Esophagus muscularis mucosa (tissue), 4 donors: ENCODE data around the gene C1orf210. TPM values are rescaled to one million over a fixed set of nuclear protein-coding genes. Genes with fewer than 3 reads are reported as not detected.

Experiments
- DNase-seq: peaks from one replicate; pipeline ENCODE4 v3.0.0-alpha.2; 2017; ENCODE audit errors: extremely low spot score
- H3K27ac ChIP-seq, 4 donors: fragments of 200-600 bp; sonication (generic); replicated peaks in 1 of 4; 1 replicate in 3 of 4; 2 replicates in 1 of 4; pipeline ENCODE4 v1.5.1; 2016 to 2019; ENCODE audit warnings: mild to moderate bottlenecking in 1 of 4
- H3K27me3 ChIP-seq, 4 donors: fragments of 200-600 bp; sonication (generic); one replicate each; pipeline versions ENCODE4 v1.5.1 to v1.6.0; 2016 to 2019
- H3K36me3 ChIP-seq, 4 donors: fragments of 200-600 bp; sonication (generic); one replicate each; pipeline ENCODE4 v1.5.1; 2016 to 2019
- H3K4me1 ChIP-seq, 4 donors: fragments of 200-600 bp; sonication (generic); one replicate each; pipeline ENCODE4 v1.5.1; 2016 to 2019
- H3K4me3 ChIP-seq, 4 donors: fragments of 200-600 bp; sonication (generic); 1 replicate in 2 of 4; 2 replicates in 2 of 4; pipeline ENCODE4 v1.5.1; 2016 to 2019; ENCODE audit warnings: mild to moderate bottlenecking in 4 of 4, moderate library complexity in 1 of 4
- H3K9me3 ChIP-seq, 4 donors: fragments of 200-600 bp; sonication (generic); 1 replicate in 3 of 4; 2 replicates in 1 of 4; pipeline ENCODE4 v1.5.1; 2016 to 2019
- CTCF ChIP-seq, 3 experiments: fragments of 200-600 bp in 2 of 3; fragments of 450-650 bp in 1 of 3; sonication (generic) in 2 of 3; IDR thresholded peaks; one replicate each; pipeline ENCODE4 v1.5.1; 2017 to 2019; ENCODE audit warnings: antibody characterized with exemption in 3 of 3, mild to moderate bottlenecking in 2 of 3, moderate library complexity in 1 of 3
- EP300 ChIP-seq: sonication (generic); formaldehyde crosslinking; IDR thresholded peaks from one replicate; pipeline ENCODE4 v1.6.1; 2017; ENCODE audit warnings: antibody characterized with exemption
- POLR2A ChIP-seq: fragments of 450-650 bp; IDR thresholded peaks from one replicate; pipeline ENCODE4 v1.6.1; 2017; ENCODE audit warnings: antibody characterized with exemption, moderate library complexity, mild to moderate bottlenecking, low read depth
- POLR2AphosphoS5 ChIP-seq, 2 donors: sonication (generic); formaldehyde crosslinking; IDR thresholded peaks; one replicate each; pipeline ENCODE4 v1.6.1; 2017; ENCODE audit warnings: antibody characterized with exemption in 2 of 2
- WGBS: methylation state at CpG from one replicate; pipeline ENCODE4 v1.1.5; 2018; 5-methylcytosine and 5-hydroxymethylcytosine counted together
- intact Hi-C: fragments of 100-400 bp; cut with DNase I; formaldehyde crosslinking; loops from one replicate; pipeline ENCODE4 v1.15.1; 2023
- total RNA-seq, 4 donors: library from RNA; depleted of rRNA; stranded (reverse); fragments of >200 nt; gene quantifications; one replicate each; pipeline versions ENCODE4 v1.1.0 to v1.2.1, GENCODE V29; 2016

The C1orf210 gene
- total RNA-seq, 4 donors from 2014 or later = not detected

GRCh38 chr1:43312663-43313515 lies 27.5 kb upstream of the C1orf210 start:
- DNase-seq = no peak
- intact Hi-C loops = no loop called here
- H3K9me3 ChIP-seq = no peaks in the 10 kb centered on the region
- no peak for TF ChIP-seq EP300
- no peak for TF ChIP-seq CTCF (IDR thresholded peaks at IDR 0.05)
- no peak for TF ChIP-seq POLR2A
- TF ChIP-seq POLR2AphosphoS5 (IDR thresholded peaks at IDR 0.05) = no peak
- 92% methylated on average over 24 of the region's 24 CpGs for WGBS
- peaks cover 0 to 65% (median 8%) of the 10 kb centered on the region in 4 donors for H3K36me3 ChIP-seq
- no peak overlapping the region for H3K27ac ChIP-seq
- H3K4me3 ChIP-seq = no peak overlapping the region
- no peaks in the 10 kb centered on the region for H3K27me3 ChIP-seq
- no peaks in the 10 kb centered on the region for H3K4me1 ChIP-seq

- no peak for DNase-seq
- Histone ChIP-seq H3K27me3 (no peaks in the 10 kb centered on the region), H3K9me3 (no peaks in the 10 kb centered on the region), H3K4me1 (no peaks in the 10 kb centered on the region), H3K4me3 (no peak overlapping the region), H3K27ac (no peak overlapping the region), H3K36me3 (peaks cover 0 to 67% (median 8%) of the 10 kb centered on the region in 4 donors)
- WGBS = 84% methylated on average over 17 of the region's 19 CpGs
- intact Hi-C loops = no loop called here
- TF ChIP-seq POLR2A (no peak), CTCF (IDR thresholded peaks at IDR 0.05) (no peak), POLR2AphosphoS5 (IDR thresholded peaks at IDR 0.05) (no peak), EP300 (no peak)
These were observed 26.8 kb upstream of the C1orf210 start for GRCh38 chr1:43312212-43312623.

GRCh38 chr1:43311521-43311920 lies 26.1 kb upstream of the C1orf210 start:
- intact Hi-C loops = no loop called here
- Histone ChIP-seq H3K36me3 (peaks cover 0 to 71% (median 12%) of the 10 kb centered on the region in 4 donors), H3K27ac (no peak overlapping the region), H3K9me3 (no peaks in the 10 kb centered on the region), H3K4me1 (no peaks in the 10 kb centered on the region), H3K4me3 (no peak overlapping the region), H3K27me3 (no peaks in the 10 kb centered on the region)
- WGBS = 90% methylated on average over 7 of the region's 9 CpGs
- TF ChIP-seq POLR2A (no peak), POLR2AphosphoS5 (IDR thresholded peaks at IDR 0.05) (no peak), EP300 (no peak), CTCF (IDR thresholded peaks at IDR 0.05) (no peak)
- DNase-seq = no peak

- intact Hi-C loops = no loop called here
- TF ChIP-seq EP300 (no peak), POLR2AphosphoS5 (IDR thresholded peaks at IDR 0.05) (no peak), POLR2A (no peak), CTCF (IDR thresholded peaks at IDR 0.05) (no peak)
- Histone ChIP-seq H3K27me3 (no peaks in the 10 kb centered on the region), H3K9me3 (no peaks in the 10 kb centered on the region), H3K4me3 (no peak overlapping the region), H3K4me1 (peaks cover 5 to 7% (median 5%) of the 10 kb centered on the region in 4 donors), H3K27ac (no peak overlapping the region), H3K36me3 (peaks cover 0 to 84% (median 12%) of the 10 kb centered on the region in 4 donors)
- no peak for DNase-seq
- 90% methylated on average over 13 of the region's 13 CpGs for WGBS
These were observed 24.1 kb upstream of the C1orf210 start for GRCh38 chr1:43309405-43310025.
